HG02970 (cell line): ENCODE measurements around the gene DERA.
"Not testable (repeated sequence)": the region's sequence is repeated elsewhere in the genome, so short reads cannot be mapped to it uniquely, and the experiment has no call there.

Source experiments
- ATAC-seq: cut with Tn5 transposase; IDR thresholded peaks from one replicate; pipeline ENCODE4 v1.9.1; 2021; ENCODE audit warnings: mild to moderate bottlenecking, moderate library complexity, moderate number of reproducible peaks; ENCODE audit not compliant: unreplicated experiment, low FRiP score

The DERA gene

DNA sequence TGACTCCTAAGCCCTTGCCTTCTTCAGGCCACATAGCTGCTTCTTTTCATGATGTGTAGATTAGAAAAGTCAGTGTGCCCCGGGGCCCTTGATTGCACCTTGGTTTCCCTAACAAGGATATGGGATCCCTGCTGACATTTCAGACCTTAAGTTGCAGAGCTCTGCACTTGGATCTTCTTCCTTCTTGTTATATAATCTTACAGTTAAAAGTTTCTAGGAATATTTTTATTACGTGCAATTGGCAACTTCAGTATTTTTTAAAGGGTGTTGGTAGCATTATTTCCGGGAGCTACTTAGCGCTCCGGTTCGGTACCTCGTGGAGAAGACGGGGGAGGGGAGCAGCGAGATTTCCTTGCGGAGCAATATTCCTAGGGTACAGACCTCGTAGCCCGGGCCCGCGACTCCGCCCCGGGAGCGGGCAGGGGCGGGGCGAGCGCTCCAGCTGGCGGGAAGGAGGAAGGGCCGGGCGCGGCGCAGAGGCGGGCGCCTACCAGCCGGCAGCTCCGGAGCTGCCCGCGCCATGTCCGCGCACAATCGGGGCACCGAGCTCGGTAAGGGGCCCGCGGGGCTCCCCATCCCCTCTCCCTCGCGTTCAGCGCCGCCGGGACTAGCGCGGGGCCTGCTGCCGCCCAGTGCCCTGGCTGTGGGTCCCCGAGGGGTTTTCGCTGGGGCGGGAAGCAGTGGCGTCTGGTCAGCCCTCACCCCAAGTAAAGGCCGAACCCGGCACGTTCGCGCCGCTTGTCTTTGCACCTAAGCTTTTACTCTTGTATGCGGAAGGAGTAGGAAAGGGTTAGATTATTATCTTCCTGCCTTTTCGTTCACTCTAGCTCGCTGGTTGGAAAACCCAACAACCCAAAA lies at the start of gene DERA:
TSS of gene DERA (plus strand) at position 469 of the 858 bp plus-strand sequence. CDS start at position 521, 52 bp downstream.
- ATAC-seq, result peak; percentile 86

DNA sequence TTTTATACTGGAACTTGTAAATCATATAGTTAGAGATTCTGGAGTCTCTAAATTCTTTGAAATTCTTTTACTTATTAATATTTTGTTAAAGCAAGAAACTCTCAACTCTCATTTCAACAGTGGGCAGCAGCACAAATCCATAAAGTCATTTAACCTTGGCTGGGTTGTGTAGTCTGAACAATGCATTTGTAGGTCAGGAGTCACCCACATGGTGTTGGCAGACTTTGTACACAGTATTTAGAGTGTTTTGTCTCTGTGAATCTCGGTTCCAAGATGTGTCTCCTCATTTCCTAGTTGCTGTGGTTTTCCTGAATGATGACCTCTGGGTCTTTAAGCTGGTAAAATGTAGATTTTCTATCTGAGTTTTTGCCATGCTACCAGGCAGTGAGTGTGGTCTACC lies 49.7 kb upstream of the DERA start:
- no peak for ATAC-seq

DNA sequence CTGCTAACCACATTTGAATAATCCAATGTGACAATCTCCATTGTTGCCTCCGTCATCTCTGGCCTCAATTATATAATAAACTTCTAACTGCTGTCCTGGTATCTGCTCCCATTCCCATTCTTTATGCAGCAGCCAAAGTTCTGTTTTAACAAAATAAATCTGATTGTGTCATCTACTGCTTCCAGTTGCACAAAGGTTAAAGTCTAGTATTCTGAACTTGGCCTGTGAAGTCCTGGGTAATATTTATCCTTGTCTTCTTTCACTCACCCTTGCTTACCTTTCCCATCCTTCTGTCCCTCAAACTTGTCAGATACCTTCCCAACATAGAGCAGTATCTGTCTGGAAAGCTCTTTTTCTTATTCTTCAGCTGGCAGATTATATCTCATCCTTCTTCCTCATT lies 48.3 kb upstream of the DERA start:
- no peak for ATAC-seq

DNA sequence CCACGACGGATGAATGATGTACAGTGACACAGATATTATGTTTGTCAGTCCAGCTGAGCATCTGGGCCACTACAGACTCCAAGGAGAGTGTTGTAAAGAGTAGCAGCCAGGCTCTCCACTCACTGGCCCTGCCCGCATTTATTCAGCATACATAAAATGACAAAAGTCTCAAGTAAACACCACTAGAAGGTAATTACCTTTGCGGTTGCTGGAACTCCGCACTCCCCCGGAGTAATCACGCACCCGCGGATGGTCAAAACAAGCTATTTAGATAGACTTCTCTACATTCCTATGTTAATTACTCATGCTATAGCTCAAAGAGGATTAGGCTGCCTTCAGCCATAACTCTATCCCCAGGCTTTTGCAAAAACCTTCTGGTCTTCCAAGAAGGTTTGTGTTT lies 47.8 kb upstream of the DERA start:
- no peak for ATAC-seq

DNA sequence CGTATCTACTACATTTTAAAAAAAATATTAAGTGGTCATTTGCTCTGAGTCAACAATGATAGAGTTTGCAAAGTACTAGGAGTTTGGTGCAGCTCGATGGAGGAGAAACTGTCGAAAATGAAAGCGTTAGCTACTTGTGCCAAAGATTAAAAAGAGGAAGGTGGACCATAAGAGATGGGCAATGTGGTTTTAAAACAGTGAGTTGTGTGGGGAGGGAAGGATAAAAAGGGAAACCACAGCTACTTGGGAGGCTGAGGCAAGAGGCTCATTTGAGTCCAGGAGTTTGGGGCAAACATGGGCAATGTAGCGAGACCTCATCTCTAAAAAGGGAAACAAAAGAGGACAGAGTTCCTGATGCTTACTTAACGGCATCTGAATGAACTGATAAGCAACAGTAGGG lies 47.1 kb upstream of the DERA start:
- ATAC-seq, result peak; percentile 78

DNA sequence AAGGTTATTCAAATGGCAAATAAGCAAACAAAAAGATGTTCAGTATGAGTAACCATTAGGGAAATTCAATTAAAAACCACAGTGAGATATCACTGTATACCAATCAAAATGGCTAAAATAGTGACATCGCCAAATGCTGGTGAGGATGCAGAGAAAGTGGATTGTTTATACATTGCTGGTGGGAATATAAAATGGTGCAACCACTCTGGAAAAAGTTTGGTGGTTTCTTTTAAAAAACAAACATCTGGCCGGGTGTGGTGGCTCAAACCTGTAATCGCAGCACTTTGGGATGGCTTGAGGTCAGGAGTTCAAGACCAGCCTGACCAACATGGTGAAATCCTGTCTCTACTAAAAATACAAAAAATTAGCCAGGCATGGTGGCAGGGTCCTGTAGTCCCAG lies 42.9 kb upstream of the DERA start:
- ATAC-seq, result no peak

DNA sequence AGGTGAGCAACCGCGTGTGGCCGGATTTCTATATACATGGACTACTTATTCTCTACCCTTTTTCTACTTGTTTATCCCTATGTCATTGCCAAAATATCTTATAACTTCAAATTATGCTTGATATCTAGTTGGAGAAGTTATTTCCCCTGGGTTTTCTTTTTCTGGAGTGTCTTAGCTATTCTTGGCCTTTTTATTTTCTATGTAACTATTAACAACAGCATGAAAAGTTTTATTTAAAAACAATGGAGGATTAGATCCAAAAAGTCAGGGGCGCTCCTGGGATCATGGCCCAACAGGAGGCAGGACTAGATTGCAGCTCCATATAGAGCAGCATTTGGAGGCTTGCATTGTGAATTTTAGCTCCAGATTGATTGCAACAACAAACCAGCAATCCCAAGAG lies 37.6 kb upstream of the DERA start:
- no peak for ATAC-seq

DNA sequence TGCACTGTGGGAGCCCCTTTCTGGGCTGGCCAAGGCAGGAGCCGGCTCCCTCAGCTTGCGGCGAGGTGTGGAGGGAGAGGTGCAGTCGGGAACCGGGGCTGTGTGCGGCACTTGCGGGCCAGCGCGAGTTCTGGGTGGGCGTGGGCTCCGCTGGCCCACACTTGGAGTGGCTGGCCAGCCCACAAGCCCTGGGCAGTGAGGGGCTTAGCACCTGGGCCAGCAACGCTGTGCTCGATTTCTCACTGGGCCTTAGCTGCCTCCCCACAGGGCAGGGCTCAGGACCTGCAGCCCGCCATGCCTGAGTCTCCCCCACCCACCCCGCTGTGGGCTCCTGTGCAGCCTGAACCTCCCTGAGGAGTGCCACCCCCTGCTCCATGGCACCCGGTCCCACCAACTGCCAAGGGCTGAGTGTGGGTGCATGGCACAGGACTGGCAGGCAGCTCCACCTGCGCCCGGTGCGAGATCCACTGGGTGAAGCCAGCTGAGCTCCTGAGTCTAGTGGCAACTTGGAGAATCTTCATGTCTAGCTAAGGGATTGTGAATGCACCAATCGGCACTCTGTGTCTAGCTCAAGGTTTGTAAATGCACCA lies 36.5 kb upstream of the DERA start:
- not testable (repeated sequence) for ATAC-seq

DNA sequence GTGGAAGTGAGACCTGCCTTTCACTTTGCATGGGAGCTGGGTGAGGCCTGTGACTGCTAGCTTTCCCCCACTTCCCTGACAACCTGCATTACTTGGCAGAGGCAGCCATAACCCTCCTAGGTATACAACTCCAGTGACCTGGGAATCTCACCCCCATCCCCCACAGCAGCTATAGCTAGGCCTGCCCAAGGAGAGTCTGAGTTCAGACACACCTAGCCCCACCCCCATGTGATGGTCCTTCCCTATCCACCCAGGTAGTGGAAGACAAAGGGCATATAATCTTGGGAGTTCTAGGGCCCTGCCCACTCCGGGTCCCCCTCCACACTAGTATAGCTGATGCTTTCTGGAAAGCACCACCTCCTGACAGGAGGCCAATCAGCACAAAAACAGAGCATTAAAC lies 35.3 kb upstream of the DERA start:
- ATAC-seq, result no peak

DNA sequence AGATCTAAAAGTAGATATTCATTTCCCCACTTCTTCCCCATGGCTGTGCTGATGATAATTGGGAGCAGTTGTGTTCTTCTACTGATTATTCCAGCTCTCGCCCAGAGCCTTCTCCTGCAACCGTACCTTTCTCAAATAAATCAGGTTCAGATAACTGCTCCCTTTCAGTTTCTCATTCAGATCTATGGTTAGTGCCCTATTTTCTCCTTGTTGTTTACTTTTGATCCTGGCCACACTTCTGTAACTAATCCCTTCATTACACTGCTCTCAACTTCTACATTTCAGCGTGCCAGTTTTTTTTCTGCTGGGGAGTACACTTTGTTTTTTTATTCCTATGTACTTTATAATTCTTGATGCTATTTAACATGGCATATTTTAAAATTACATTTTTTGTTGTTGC lies 31.7 kb upstream of the DERA start:
- ATAC-seq, result no peak

DNA sequence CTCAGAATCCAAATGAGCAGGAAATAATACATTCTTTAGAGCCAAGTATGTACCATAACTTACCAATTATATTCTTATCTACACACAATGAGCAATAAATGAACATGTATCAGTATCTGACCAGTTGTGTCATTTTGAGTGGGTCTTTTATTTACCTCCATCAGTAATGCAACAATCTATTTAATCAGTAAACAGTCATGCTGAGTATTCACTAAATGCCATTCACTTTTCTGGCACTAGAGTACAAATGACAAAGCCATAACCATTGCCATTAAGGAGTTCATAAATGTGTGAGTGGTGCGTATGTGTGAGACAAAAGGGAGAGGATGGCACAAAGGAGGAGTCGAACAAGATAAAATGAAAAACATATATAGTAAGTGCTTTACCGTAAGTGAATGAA lies 30.4 kb upstream of the DERA start:
- ATAC-seq, result no peak

DNA sequence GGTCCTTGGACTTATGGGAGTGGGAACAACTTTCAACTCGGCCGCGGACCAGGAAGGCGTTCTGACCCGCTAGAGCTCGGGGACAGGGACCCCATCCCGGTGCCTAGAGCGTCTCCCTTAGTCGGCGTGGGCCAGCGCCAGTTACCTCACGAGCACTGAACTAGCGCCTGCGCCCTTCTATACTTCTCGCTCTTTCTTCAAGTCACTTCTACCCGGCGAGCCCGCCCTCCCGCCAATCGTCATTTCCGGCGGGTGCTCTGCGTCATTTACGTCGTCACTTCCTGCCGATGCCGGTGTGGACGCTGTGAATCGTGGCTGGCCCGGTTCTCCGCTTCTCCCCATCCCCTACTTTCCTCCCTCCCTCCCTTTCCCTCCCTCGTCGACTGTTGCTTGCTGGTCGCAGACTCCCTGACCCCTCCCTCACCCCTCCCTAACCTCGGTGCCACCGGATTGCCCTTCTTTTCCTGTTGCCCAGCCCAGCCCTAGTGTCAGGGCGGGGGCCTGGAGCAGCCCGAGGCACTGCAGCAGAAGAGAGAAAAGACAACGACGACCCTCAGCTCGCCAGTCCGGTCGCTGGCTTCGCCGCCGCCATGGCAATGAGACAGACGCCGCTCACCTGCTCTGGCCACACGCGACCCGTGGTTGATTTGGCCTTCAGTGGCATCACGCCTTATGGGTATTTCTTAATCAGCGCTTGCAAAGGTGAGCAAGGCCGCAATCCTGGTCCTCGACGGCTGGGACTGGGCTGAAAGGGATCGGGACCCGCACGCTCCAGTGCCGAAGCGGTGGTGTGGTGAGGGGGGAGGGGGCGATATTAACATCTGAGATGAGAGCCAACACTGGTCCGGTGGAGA lies 28.8 kb upstream of the DERA start, which contains the start of gene STRAP:
TSS of gene STRAP (plus strand) at position 270 of the 854 bp plus-strand sequence. CDS start at position 591, 321 bp downstream.
- peak; percentile 97 for ATAC-seq

DNA sequence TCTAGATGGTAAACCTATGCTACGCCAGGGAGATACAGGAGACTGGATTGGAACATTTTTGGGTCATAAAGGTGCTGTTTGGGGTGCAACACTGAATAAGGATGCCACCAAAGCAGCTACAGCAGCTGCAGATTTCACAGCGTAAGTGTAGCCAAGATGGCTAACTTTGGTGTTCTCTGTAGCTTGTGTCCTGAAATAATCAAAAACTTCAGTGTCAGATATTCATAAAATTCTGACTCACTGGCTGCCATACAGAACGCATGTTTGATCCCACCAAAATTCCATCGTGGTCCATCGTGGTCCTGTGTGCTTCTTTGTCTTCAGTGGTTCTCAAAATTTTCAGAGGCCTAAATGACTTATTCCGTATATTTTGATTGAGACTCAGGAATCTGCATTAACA lies 27.6 kb upstream of the DERA start:
- no peak for ATAC-seq

DNA sequence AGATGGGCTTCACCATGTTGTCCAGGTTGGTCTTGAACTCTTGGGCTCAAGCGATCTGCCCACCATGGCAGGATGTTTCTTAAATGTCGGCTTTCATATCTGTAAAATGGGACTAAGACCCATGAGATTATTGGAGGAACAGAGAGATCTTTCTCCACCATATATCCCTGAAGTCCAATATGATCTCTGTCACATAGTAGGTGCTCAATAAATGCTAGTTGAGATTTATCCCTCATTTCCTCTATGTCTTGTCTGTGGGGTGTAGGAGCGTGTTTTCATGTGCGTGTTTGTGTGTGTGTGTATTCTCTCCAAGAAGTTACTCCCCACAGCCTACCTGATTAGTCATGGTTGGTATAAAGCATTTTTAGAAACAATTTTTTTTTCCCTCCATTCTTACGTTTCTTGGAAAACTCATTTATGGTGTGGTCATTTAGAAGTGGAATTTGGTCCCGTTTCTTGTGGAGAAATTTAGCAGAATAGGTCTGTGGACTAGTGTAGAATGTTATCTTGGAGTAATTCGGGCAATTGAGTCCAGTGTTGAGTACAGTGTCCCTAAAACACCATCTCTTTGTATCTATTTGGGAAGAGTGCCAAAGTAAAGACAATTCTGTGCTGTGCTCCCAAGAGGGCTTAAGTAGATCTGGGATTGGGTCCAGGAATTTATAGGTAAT lies 24.6 kb upstream of the DERA start:
- no peak for ATAC-seq

DNA sequence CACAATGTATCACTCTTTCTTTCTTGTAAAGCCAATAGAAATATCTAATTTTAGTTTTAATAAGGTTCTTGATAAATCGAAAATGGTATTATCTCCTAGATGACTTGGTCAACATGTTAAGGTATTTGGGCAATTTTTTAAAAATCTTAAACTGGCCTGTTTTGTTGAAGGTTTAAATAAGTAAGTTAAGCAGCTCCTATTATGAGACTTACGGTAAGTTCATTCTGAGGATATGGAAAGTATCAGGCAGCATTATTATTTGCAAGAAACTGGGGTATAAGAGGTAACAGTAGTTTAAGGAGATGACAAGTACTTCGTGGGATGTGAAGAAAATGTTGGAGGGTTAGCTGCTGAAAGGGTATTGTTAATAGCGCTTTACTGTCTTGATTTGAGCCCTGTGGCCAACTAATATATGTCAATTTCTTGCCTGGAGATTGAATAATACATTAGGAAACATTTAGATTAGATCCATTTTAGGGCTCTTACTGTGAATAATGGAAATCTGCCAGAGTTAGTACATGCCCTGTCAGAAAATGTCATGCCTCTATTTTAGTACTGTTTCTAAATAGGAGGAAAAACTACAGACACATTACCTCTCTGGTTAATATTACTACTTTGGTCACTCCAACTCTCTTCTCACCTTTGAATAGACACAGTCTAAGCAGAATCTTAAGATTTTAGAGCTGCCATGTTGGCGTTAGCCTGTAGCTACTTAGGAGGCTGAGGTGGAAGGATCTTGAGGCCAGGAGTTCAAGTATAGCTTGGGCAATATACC lies 23.9 kb upstream of the DERA start:
- no peak for ATAC-seq

DNA sequence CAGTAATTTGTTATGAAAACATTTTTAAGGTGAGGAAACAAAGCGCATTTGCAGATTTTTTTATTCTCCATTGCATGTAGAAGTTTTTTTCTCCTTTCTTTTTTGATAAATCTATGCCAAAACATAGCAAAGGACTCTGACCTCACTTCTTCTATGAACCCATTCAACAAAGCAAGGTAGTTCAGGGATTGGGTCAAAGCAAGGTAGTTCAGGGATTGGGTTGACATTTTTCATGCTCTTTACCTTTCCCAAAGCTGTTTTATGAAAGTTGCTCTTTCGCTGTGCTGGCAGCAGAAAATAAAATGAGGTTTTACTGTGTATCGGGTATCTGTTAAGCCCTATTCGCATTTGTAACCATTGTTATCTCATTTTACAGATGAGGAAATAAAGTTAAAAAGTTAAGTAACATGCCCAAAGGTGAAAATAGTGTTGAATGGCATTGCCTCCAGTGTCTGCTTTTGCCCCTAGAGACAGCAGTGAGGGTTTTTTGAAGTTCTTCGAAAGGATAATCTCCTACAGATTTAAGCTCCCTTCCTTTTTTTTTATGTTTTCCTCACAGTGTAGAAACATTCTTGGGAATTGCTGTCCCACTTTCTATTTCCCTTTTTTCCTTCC lies 18.4 kb upstream of the DERA start:
- ATAC-seq, result no peak

DNA sequence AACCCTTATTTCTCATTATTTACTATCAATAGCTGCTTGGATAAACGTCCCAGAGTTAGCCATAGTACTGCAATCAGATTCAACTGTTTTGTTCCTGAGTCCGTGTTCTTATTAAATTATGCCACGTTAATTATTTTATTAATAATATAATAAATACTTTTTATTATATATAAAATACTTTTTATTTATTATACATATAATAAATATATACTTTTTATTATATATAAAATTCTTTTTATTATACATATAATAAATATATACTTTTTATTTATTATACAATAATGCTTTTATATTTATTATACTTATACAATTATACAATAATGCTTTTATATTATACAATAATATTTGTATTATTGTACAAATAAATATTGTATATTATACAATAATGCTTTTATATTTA lies 17.9 kb upstream of the DERA start:
- no peak for ATAC-seq

DNA sequence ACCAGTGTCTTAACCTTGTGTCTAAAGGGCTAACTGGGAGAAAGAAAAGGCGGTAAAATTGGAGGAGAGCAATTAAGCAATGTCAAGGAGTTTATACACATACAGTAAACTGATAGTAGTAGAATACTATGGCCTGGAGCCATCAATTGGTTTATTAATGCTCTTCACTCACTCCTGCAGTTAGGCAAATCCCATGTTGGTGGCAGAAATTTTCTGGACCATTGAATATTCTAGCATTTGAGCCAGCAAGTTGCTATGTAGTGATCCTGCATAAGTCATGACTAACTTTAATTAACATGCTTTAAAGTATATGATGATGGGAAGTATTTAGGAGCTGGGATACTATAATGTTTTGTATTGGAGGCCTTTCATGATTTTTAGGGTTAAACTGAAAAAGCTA lies 14.3 kb upstream of the DERA start:
- ATAC-seq, result no peak

DNA sequence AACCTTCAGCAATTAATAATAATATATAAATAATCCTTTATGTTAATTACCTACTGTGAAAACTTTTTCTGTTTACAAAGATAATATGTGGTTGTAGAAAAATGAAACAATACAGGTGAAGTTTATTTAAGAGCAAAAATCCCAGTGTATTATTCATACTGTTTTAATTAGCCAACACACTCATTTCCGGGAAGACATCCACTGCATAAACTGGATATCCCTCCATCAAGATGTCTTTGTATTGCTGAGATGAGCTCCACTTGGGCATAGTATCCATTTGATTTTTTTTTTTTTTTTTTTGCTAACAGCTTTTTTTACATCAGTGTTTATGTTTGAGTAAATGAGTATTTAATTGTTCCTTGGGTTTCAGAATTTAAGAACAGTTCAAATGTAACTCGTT lies 13.7 kb upstream of the DERA start:
- ATAC-seq, result no peak
